Small intestine (tissue), 7 donors: Measurements from ENCODE around the gene ABCC4. TPM values are rescaled to one million over a fixed set of nuclear protein-coding genes. Genes with fewer than 3 reads are reported as not detected.

ENCODE experiments used
- DNase-seq, 2 donors: peaks; one replicate each; pipeline versions ENCODE4 v3.0.0 to v3.0.0-alpha.2; 2013
- FAIRE-seq: peaks from 2 replicates; lab custom pipeline; 2012; peaks lifted over from hg19 to GRCh38; lab: Jason Lieb, UNC
- H3K27ac ChIP-seq, 3 donors: one replicate each; pipeline ENCODE4 v1.5.1; 2013; ENCODE audit warnings: low read length in 2 of 3, mild to moderate bottlenecking in 2 of 3, control low read depth in 1 of 3, inconsistent platforms in 1 of 3, low read depth in 1 of 3, moderate library complexity in 1 of 3
- H3K27me3 ChIP-seq, 3 donors: one replicate each; pipeline ENCODE4 v1.6.1; 2013; ENCODE audit warnings: low read length in 3 of 3, inconsistent platforms in 1 of 3; ENCODE audit not compliant: control insufficient read depth in 3 of 3, insufficient read depth in 3 of 3
- H3K36me3 ChIP-seq, 3 donors: one replicate each; pipeline ENCODE4 v1.6.1; 2013; ENCODE audit warnings: low read length in 3 of 3, inconsistent platforms in 1 of 3, low read depth in 1 of 3, mild to moderate bottlenecking in 1 of 3, moderate library complexity in 1 of 3; ENCODE audit not compliant: control insufficient read depth in 3 of 3, insufficient read depth in 2 of 3
- H3K4me1 ChIP-seq, 3 donors: one replicate each; pipeline ENCODE4 v1.6.1; 2013; ENCODE audit warnings: low read length in 2 of 3, inconsistent platforms in 1 of 3, low read depth in 1 of 3, mild to moderate bottlenecking in 1 of 3, moderate library complexity in 1 of 3; ENCODE audit not compliant: control insufficient read depth in 3 of 3, insufficient read depth in 2 of 3
- H3K4me3 ChIP-seq, 3 donors: one replicate each; pipeline ENCODE4 v1.5.1; 2013; ENCODE audit warnings: low read length in 3 of 3, control low read depth in 1 of 3, inconsistent platforms in 1 of 3, low read depth in 1 of 3, mild to moderate bottlenecking in 1 of 3, moderate library complexity in 1 of 3
- H3K9me3 ChIP-seq, 2 donors: one replicate each; pipeline ENCODE4 v1.6.1; 2013; ENCODE audit warnings: low read depth in 1 of 2, low read length in 1 of 2; ENCODE audit not compliant: control insufficient read depth in 2 of 2, insufficient read depth in 1 of 2
- WGBS, 3 donors: extraction: QIAGEN DNeasy Blood & Tissue Kit; methylation state at CpG; one replicate each; pipeline ENCODE4 v1.1.7; 2013; 5-methylcytosine and 5-hydroxymethylcytosine counted together
- polyA plus RNA-seq, 4 donors: library from polyadenylated mRNA; stranded (reverse) in 3 of 4; unstranded in 1 of 4; fragments of 200-250 nt in 3 of 4; fragments of 120-200 nt in 1 of 4; gene quantifications; one replicate each; pipeline versions ENCODE4 v1.2.1 to v1.2.3, GENCODE V29; 2013
- donor health status: healthy with polysubstance abuse.
- donor health status: control.
- donor health status: control.
- donor health status: Bipolar disorder and iron deficiency.
- donor health status: healthy.

Gene ABCC4
- polyA plus RNA-seq, 4 donors = 0.67 to 14.7 (median 4.7) TPM

DNA sequence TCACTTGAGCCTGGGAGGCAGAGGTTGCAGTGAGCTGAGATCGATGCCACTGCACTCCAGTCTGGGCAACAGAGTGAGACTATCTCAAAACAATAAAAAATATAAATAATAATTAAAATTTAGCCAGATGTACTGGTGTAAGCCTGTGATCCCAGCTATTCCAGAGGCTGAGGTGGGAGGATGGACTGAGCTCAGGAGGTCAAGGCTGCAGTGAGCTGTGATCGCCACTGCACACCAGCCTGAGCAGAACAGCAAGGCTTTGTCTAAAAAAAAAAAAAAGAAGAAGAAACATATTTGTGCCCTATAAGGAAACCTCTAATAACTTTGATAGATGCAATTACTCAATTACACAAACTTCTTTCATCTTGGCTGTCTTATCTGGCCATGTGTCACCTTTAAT, 52.3 kb downstream of the ABCC4 start:
- DNase-seq = no peak
- Histone ChIP-seq H3K27ac (no peak overlapping the region), H3K9me3 (no peaks in the 10 kb centered on the region), H3K4me3 (no peak overlapping the region), H3K27me3 (no peaks in the 10 kb centered on the region), H3K4me1 (peaks cover 0 to 2% (median 0%) of the 10 kb centered on the region in 3 donors), H3K36me3 (peaks cover 0 to 19% (median 0%) of the 10 kb centered on the region in 3 donors)
- 39 to 67% (median 41%) methylated on average over 2 of the region's 2 CpGs for WGBS, 3 donors
- FAIRE-seq = no peak

- no peak overlapping the region for H3K4me3 ChIP-seq
- DNase-seq (no peak), FAIRE-seq (no peak)
- peaks cover 0 to 19% (median 0%) of the 10 kb centered on the region in 3 donors for H3K36me3 ChIP-seq
- no peak overlapping the region for H3K27ac ChIP-seq
- H3K9me3 ChIP-seq = no peaks in the 10 kb centered on the region
- H3K4me1 ChIP-seq = no peaks in the 10 kb centered on the region
- WGBS, 3 donors = 78 to 91% (median 88%) methylated on average over 2 of the region's 2 CpGs
- no peaks in the 10 kb centered on the region for H3K27me3 ChIP-seq
Measured at GRCh38 chr13:95247852-95248251, 53.4 kb downstream of the ABCC4 start.

- no peaks in the 10 kb centered on the region for H3K9me3 ChIP-seq
- FAIRE-seq (no peak), DNase-seq (no peak)
- no peaks in the 10 kb centered on the region for H3K4me1 ChIP-seq
- H3K27me3 ChIP-seq = no peaks in the 10 kb centered on the region
- peaks cover 0 to 19% (median 0%) of the 10 kb centered on the region in 3 donors for H3K36me3 ChIP-seq
- no peak overlapping the region for H3K4me3 ChIP-seq
- 61 to 80% (median 71%) methylated on average over 4 of the region's 4 CpGs for WGBS, 3 donors
- H3K27ac ChIP-seq = no peak overlapping the region
Measured at GRCh38 chr13:95247171-95247570, 54.1 kb downstream of the ABCC4 start.

GRCh38 chr13:95246292-95247082, 54.8 kb downstream of the ABCC4 start:
- no peak for FAIRE-seq
- DNase-seq = peak in 1 of 2 donors; percentile 62
- WGBS, 3 donors = 31 to 64% (median 45%) methylated on average over 10 of the region's 10 CpGs

DNA sequence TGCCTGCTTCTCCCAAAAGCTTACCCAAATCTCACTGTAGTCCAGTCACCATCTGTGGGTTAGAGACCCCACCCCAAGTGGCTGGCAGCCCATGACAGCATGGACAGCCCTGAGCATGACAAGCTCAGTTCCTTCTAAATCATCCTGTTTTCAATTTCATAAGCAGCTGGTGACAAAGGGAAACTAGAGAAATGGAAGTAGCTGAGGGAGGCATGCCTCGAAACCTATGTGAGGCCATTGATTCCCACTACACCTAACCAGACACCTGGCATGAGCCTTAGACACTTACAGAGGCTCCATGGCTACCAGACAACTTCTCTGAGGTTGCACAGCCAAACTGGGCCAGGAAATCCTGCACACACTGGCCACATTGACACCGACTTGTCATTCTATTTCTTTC, 56.2 kb downstream of the ABCC4 start:
- Histone ChIP-seq H3K4me1 (no peaks in the 10 kb centered on the region), H3K27me3 (no peaks in the 10 kb centered on the region), H3K4me3 (no peak overlapping the region), H3K9me3 (no peaks in the 10 kb centered on the region), H3K36me3 (peaks cover 0 to 19% (median 0%) of the 10 kb centered on the region in 3 donors), H3K27ac (no peak overlapping the region)
- FAIRE-seq (no peak), DNase-seq (no peak)
- 86 to 98% (median 87%) methylated on average over 2 of the region's 2 CpGs for WGBS, 3 donors

More at GRCh38 chr13:95246292-95247082, 54.8 kb downstream of the ABCC4 start:
- Histone ChIP-seq H3K4me1 (no peaks in the 10 kb centered on the region), H3K9me3 (no peaks in the 10 kb centered on the region), H3K4me3 (no peak overlapping the region), H3K27ac (no peak overlapping the region), H3K36me3 (peaks cover 0 to 19% (median 0%) of the 10 kb centered on the region in 3 donors), H3K27me3 (no peaks in the 10 kb centered on the region)

DNA sequence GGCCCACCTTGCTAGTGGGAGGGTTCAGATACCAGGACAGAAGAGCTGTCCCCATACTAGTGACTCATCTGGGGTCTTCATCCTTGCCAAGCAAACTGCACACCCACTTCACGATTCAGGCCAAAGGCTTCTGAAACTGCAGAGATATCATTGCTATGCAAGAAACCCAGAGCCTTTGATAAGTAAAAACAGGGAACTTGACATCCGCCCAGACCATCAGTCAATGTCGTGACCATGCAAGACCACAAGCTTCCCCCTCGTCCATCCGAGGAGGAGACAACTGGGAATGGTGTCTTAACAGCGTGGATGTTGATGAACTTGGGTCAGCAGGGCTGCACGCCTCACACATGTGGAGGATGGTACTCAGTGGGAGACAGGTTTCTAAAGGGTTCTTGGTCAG, 58.0 kb downstream of the ABCC4 start:
- FAIRE-seq = no peak

GRCh38 chr13:95241321-95241720, 59.9 kb downstream of the ABCC4 start:
- 37 to 100% (median 92%) methylated on average over 1 of the region's 1 CpG for WGBS, 3 donors
- H3K27ac ChIP-seq = no peak overlapping the region
- H3K36me3 ChIP-seq = peaks cover 0 to 16% (median 0%) of the 10 kb centered on the region in 3 donors
- DNase-seq = no peak
- no peak overlapping the region for H3K4me3 ChIP-seq
- no peaks in the 10 kb centered on the region for H3K27me3 ChIP-seq
- FAIRE-seq = no peak
- no peaks in the 10 kb centered on the region for H3K4me1 ChIP-seq
- H3K9me3 ChIP-seq = peaks cover 0 to 2% of the 10 kb centered on the region in 2 donors

More for the DNA sequence above, 58.0 kb downstream of the ABCC4 start:
- no peak for DNase-seq
- H3K4me1 ChIP-seq = no peaks in the 10 kb centered on the region
- H3K36me3 ChIP-seq = peaks cover 0 to 19% (median 0%) of the 10 kb centered on the region in 3 donors
- H3K9me3 ChIP-seq = peaks cover 0 to 1% of the 10 kb centered on the region in 2 donors
- H3K4me3 ChIP-seq = no peak overlapping the region
- no peaks in the 10 kb centered on the region for H3K27me3 ChIP-seq
- no peak overlapping the region for H3K27ac ChIP-seq
- 75 to 82% (median 76%) methylated on average over 7 of the region's 7 CpGs for WGBS, 3 donors

- 54 to 78% (median 70%) methylated on average over 2 of the region's 2 CpGs for WGBS, 3 donors
- no peak overlapping the region for H3K27ac ChIP-seq
- peaks cover 0 to 2% of the 10 kb centered on the region in 2 donors for H3K9me3 ChIP-seq
- FAIRE-seq (no peak), DNase-seq (no peak)
- H3K36me3 ChIP-seq = peaks cover 0 to 2% (median 0%) of the 10 kb centered on the region in 3 donors
- H3K4me1 ChIP-seq = no peaks in the 10 kb centered on the region
- no peaks in the 10 kb centered on the region for H3K27me3 ChIP-seq
- no peak overlapping the region for H3K4me3 ChIP-seq
Measured at GRCh38 chr13:95239283-95239682, 62.0 kb downstream of the ABCC4 start.
